ENCODE measurements around the gene PPP2R5C. TPM values are rescaled to one million over a fixed set of nuclear protein-coding genes. Genes with fewer than 3 reads are reported as not detected.

The PPP2R5C gene
- total RNA-seq, 1 donor, result 114 TPM

GRCh38 chr14:101920271-101920670 lies 158.8 kb downstream of the PPP2R5C start:
- no peak for DNase-seq (ENCODE audit: low read depth)
- H3K4me3 ChIP-seq (ENCODE audit: low read depth, low read length), result no peak overlapping the region
- no peak for TF ChIP-seq CTCF (IDR thresholded peaks at IDR 0.05; ENCODE audit: insufficient read depth, low read depth, low read length)

GRCh38 chr14:101922866-101923265 lies 161.4 kb downstream of the PPP2R5C start:
- no peak for DNase-seq (ENCODE audit: low read depth)
- H3K4me3 ChIP-seq (ENCODE audit: low read depth, low read length), result no peak overlapping the region
- TF ChIP-seq CTCF (IDR thresholded peaks at IDR 0.05; ENCODE audit: insufficient read depth, low read depth, low read length), result no peak

DNA sequence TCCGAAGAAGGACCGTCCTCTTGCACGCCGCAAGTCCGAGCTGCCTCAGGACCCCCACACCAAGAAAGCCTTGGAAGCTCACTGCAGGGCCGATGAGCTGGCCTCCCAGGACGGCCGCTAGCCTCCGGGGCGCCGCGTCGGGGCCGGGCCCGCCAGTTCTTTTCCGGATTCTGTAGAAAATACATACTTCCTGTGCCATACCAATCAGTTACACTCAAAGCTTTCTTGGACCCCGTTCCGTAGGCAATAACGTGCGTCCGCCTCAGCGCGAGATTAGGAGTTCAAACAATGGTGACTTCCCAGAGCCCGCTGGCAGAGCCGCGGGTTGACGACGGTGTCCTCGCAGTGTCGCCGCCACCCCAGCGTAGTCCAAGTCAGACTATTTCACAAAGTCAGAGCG lies 163.6 kb downstream of the PPP2R5C start:
- TF ChIP-seq CTCF (IDR thresholded peaks at IDR 0.05; ENCODE audit: insufficient read depth, low read depth, low read length), result no peak
- no peak for DNase-seq (ENCODE audit: low read depth)
- no peak overlapping the region for H3K4me3 ChIP-seq (ENCODE audit: low read depth, low read length)

- no peak overlapping the region for H3K4me3 ChIP-seq (ENCODE audit: low read depth, low read length)
- no peak for DNase-seq (ENCODE audit: low read depth)
- TF ChIP-seq CTCF (IDR thresholded peaks at IDR 0.05; ENCODE audit: insufficient read depth, low read depth, low read length), result no peak
Observed at GRCh38 chr14:101926085-101926484, 164.6 kb downstream of the PPP2R5C start.

- H3K4me3 ChIP-seq (ENCODE audit: low read depth, low read length), result no peak overlapping the region
- DNase-seq (ENCODE audit: low read depth), result no peak
- TF ChIP-seq CTCF (IDR thresholded peaks at IDR 0.05; ENCODE audit: insufficient read depth, low read depth, low read length), result no peak
Observed at GRCh38 chr14:101926620-101927019, 165.1 kb downstream of the PPP2R5C start.

GRCh38 chr14:101927859-101928258 lies 166.3 kb downstream of the PPP2R5C start:
- peak; percentile 98 for DNase-seq (ENCODE audit: low read depth)
- no peak for TF ChIP-seq CTCF (IDR thresholded peaks at IDR 0.05; ENCODE audit: insufficient read depth, low read depth, low read length)
- H3K4me3 ChIP-seq (ENCODE audit: low read depth, low read length), result no peak overlapping the region

GRCh38 chr14:101928415-101928841 lies 166.9 kb downstream of the PPP2R5C start:
- no peak for DNase-seq (ENCODE audit: low read depth)
- TF ChIP-seq CTCF (IDR thresholded peaks at IDR 0.05; ENCODE audit: insufficient read depth, low read depth, low read length), result no peak
- no peak overlapping the region for H3K4me3 ChIP-seq (ENCODE audit: low read depth, low read length)
